Activated T-helper 17 cell treated with anti-CD3 and anti-CD28 coated beads, Interleukin-2, amount 50 U/mL, for 72 hours (primary cell): Measurements from ENCODE around the gene OTX2. TPM values are rescaled to one million over a fixed set of nuclear protein-coding genes. Genes with fewer than 3 reads are reported as not detected.
A peak's percentile ranks its signal among the peaks of the same experiment; 100 is the strongest.

Experiments used
- ATAC-seq: fragments of 150-1000 bp; cut with Tn5 transposase; replicated peaks from 2 replicates; pipeline ENCODE4 v1.10.0; 2021; ENCODE audit warnings: mild to moderate bottlenecking, moderate library complexity
- H3K27ac Mint-ChIP-seq: one replicate; pipeline ENCODE4 v1.8.0; 2022; ENCODE audit warnings: mixed read lengths
- H3K27me3 Mint-ChIP-seq: one replicate; pipeline ENCODE4 v1.8.0; 2022; ENCODE audit warnings: mixed read lengths
- H3K36me3 Mint-ChIP-seq: one replicate; pipeline ENCODE4 v1.8.0; 2022; ENCODE audit warnings: low read depth, mild to moderate bottlenecking, mixed read lengths
- H3K4me1 Mint-ChIP-seq: one replicate; pipeline ENCODE4 v1.8.0; 2022; ENCODE audit warnings: mixed read lengths
- H3K4me3 Mint-ChIP-seq: one replicate; pipeline ENCODE4 v1.8.0; 2022; ENCODE audit warnings: mild to moderate bottlenecking, mixed read lengths
- H3K9me3 Mint-ChIP-seq: one replicate; pipeline ENCODE4 v1.8.0; 2022; ENCODE audit warnings: mixed read lengths
- total RNA-seq, 2 donors: library from RNA; stranded (reverse); gene quantifications; one replicate each; pipeline ENCODE4 v1.2.3, GENCODE V29; 2022

Gene OTX2
- total RNA-seq = not detected

DNA sequence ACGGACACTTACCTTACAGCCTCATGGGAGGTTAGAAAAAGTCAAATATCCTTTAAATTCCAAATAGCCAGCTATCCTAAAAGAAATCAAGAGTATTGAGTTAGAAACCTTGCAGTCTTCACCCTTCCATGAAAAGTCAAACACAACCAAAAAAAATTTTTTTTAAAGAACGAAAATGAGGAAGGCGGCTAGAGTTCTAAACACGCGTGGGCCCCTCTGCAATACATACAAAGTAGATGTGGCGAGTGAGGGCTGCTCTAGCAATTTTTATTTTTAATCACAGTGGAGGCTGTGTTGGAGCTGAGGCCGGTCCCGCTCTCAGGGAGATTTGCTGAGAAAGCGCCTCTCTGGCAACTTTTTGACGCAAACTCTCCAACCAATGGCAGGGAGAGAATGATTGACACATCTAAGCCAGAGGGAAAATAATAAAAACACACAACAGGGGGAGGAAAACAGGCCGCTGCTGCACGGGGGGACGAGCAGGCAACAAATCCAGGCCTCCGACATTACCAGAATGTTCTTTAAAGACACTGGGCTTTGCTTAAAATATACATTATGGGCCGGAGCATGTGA is at the start of gene OTX2:
Gene OTX2, minus strand, starts transcription at position 333 of the 573 bp plus-strand sequence. CDS start 5,023 bp downstream, outside the sequence.
- Mint-ChIP-seq H3K4me3 (peak within 1 kb of the TSS; percentile 10), H3K27me3 (peaks cover 68% of the 10 kb centered on the region), H3K9me3 (peaks cover 8% of the 10 kb centered on the region), H3K4me1 (peaks cover 7% of the 10 kb centered on the region), H3K36me3 (peaks cover 19% of the 10 kb centered on the region), H3K27ac (no peak within 1 kb of the TSS)
- ATAC-seq = no peak

GRCh38 chr14:56858422-56858821 is 48.1 kb upstream of the OTX2 start:
- Mint-ChIP-seq H3K9me3 (no peaks in the 10 kb centered on the region), H3K36me3 (no peaks in the 10 kb centered on the region), H3K4me1 (no peaks in the 10 kb centered on the region), H3K4me3 (no peak overlapping the region), H3K27me3 (peaks cover 43% of the 10 kb centered on the region), H3K27ac (no peak overlapping the region)
- no peak for ATAC-seq

GRCh38 chr14:56857216-56857615 is 46.9 kb upstream of the OTX2 start:
- no peak for ATAC-seq

DNA sequence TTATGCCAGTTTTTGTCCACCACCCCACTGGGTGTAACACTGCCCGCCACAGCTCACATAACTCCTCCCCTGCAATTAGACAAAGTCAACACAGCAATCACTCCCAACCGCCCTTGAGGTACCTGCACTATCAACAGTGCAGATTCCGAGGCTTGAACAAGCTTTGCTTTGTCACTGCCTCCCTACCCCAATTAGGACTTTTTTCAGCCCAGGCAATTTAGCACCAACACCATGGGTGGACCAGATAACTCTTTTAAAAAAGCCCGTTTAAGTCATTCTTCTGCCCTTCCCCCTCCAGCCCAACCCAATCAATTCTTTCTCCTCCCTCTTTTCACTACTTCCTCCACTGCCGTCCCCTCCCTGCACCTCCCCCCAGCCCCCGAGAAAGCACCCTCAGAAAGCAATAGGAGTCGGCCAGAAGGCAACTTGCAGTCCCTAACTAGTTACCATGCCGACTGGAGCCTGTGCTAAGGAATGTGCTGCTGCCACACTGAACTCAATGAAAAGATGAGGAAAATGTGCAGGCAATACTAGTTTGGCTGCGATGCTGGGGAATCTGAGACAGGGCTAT is 45.7 kb upstream of the OTX2 start:
- no peak for ATAC-seq
- H3K27me3 Mint-ChIP-seq = peaks cover 41% of the 10 kb centered on the region
- no peaks in the 10 kb centered on the region for H3K36me3 Mint-ChIP-seq
- no peaks in the 10 kb centered on the region for H3K9me3 Mint-ChIP-seq
- H3K27ac Mint-ChIP-seq = no peak overlapping the region
- no peaks in the 10 kb centered on the region for H3K4me1 Mint-ChIP-seq
- H3K4me3 Mint-ChIP-seq = no peak overlapping the region

More at GRCh38 chr14:56857216-56857615, 46.9 kb upstream of the OTX2 start:
- Mint-ChIP-seq H3K36me3 (no peaks in the 10 kb centered on the region), H3K9me3 (no peaks in the 10 kb centered on the region), H3K27me3 (peaks cover 39% of the 10 kb centered on the region), H3K4me3 (no peak overlapping the region), H3K27ac (no peak overlapping the region), H3K4me1 (no peaks in the 10 kb centered on the region)

DNA sequence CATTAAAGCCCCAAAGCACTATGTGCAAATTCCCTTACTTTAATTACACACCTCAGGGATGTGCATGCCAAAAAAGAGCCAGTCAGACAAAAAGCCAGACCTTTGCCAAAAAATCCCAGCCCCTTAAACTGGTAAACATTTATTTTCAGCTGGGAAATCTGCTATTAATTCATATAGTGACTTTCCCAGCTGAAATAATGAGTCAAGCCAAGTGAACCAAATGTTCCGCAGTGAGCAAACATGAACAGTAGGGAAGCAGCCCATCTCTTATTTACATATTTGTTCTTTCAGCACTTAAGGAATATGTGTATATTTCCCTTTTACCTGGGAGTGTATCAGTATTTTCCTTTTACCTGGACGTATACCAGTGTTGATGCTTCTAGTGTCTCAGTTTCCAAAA is 44.0 kb upstream of the OTX2 start:
- Mint-ChIP-seq H3K36me3 (no peaks in the 10 kb centered on the region), H3K27me3 (peaks cover 43% of the 10 kb centered on the region), H3K27ac (no peak overlapping the region), H3K4me3 (no peak overlapping the region), H3K9me3 (no peaks in the 10 kb centered on the region), H3K4me1 (no peaks in the 10 kb centered on the region)
- no peak for ATAC-seq

DNA sequence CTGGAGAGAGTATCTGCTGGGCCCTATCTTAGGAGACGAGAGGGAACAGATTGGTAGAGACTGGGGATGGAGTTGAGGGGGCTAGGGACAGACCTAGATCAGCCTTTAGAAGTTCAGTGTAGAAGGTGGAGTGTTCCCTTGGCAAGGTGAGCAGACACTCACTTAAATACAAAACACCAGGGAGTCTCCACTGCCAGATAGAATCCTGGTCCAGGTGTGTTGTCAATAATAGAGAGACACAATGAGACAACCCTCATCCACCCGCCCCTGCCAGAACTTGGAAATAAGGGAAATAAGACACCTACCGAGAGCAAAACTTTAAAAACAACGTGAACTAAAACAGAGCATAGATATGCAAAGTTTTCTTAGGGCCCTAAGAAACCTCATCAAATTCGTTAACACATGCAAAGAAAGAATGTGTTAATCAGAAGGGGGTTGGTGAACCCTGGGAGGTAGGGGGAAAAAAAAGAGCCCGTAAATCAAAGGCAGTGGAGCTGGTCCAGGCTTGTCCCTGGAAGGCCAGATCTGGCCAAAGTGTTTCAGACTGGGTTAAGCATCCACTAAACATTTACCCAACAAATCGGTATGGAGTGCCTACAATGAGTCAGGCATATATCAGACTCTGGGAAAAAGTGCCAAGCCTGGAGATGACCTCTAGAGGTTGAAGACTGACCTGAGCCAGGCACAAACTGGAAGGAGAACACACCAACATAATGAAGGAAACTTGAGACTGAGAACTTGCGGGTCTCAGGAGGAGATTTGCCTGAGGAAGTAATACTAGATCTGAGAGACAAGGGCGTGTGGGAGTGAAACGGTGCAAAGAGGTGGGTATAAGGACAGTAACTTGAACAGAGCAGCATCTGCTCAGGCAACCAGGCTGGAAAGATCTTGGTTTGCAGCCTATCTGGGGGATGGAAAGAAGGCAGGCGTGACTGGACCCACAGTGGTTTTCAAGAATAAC is 37.0 kb upstream of the OTX2 start:
- Mint-ChIP-seq H3K9me3 (peaks cover 3% of the 10 kb centered on the region), H3K27me3 (peaks cover 40% of the 10 kb centered on the region), H3K4me3 (no peak overlapping the region), H3K27ac (no peak overlapping the region), H3K4me1 (no peaks in the 10 kb centered on the region), H3K36me3 (no peaks in the 10 kb centered on the region)
- ATAC-seq = no peak

GRCh38 chr14:56844406-56845002 is 34.2 kb upstream of the OTX2 start:
- H3K4me3 Mint-ChIP-seq = no peak overlapping the region

GRCh38 chr14:56841611-56842010 is 31.3 kb upstream of the OTX2 start:
- no peaks in the 10 kb centered on the region for H3K36me3 Mint-ChIP-seq
- no peaks in the 10 kb centered on the region for H3K9me3 Mint-ChIP-seq
- no peak for ATAC-seq
- peaks cover 21% of the 10 kb centered on the region for H3K27me3 Mint-ChIP-seq
- H3K4me3 Mint-ChIP-seq = no peak overlapping the region
- H3K27ac Mint-ChIP-seq = no peak overlapping the region
- no peaks in the 10 kb centered on the region for H3K4me1 Mint-ChIP-seq

More at GRCh38 chr14:56844406-56845002, 34.2 kb upstream of the OTX2 start:
- Mint-ChIP-seq H3K27me3 (peaks cover 32% of the 10 kb centered on the region), H3K9me3 (peaks cover 3% of the 10 kb centered on the region), H3K4me1 (no peaks in the 10 kb centered on the region), H3K36me3 (no peaks in the 10 kb centered on the region), H3K27ac (no peak overlapping the region)
- ATAC-seq = no peak

DNA sequence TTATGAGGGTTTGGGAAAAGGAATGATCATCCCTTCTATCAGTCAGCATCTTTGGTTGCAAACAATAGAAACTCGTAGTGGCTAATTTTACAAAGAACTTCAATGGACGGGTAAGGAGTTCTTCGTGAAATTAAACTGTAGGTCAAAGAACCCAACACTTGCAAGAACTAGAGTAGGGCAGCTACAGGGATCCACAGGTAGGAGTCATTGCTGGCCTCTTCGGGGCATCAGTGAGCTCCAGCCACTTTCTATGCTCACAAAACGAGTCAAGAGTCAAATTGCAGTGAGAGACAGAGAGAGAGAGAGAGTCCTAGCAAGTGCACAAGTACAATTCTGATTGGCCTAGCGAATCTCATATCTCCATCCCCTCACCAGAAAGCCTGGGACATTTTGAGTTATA is 29.9 kb upstream of the OTX2 start:
- ATAC-seq = no peak

GRCh38 chr14:56829151-56829550 is 18.9 kb upstream of the OTX2 start:
- H3K27me3 Mint-ChIP-seq = peaks cover 15% of the 10 kb centered on the region
- H3K4me3 Mint-ChIP-seq = no peak overlapping the region
- no peak for ATAC-seq
- no peaks in the 10 kb centered on the region for H3K9me3 Mint-ChIP-seq
- H3K36me3 Mint-ChIP-seq = no peaks in the 10 kb centered on the region
- H3K27ac Mint-ChIP-seq = no peak overlapping the region
- no peaks in the 10 kb centered on the region for H3K4me1 Mint-ChIP-seq

More for the DNA sequence above, 29.9 kb upstream of the OTX2 start:
- Mint-ChIP-seq H3K27ac (no peak overlapping the region), H3K27me3 (peaks cover 11% of the 10 kb centered on the region), H3K36me3 (no peaks in the 10 kb centered on the region), H3K9me3 (no peaks in the 10 kb centered on the region), H3K4me1 (no peaks in the 10 kb centered on the region), H3K4me3 (no peak overlapping the region)

GRCh38 chr14:56826214-56826613 is 15.9 kb upstream of the OTX2 start:
- Mint-ChIP-seq H3K27ac (no peak overlapping the region), H3K36me3 (no peaks in the 10 kb centered on the region), H3K4me1 (no peaks in the 10 kb centered on the region), H3K27me3 (peaks cover 27% of the 10 kb centered on the region), H3K9me3 (no peaks in the 10 kb centered on the region), H3K4me3 (no peak overlapping the region)
- no peak for ATAC-seq

DNA sequence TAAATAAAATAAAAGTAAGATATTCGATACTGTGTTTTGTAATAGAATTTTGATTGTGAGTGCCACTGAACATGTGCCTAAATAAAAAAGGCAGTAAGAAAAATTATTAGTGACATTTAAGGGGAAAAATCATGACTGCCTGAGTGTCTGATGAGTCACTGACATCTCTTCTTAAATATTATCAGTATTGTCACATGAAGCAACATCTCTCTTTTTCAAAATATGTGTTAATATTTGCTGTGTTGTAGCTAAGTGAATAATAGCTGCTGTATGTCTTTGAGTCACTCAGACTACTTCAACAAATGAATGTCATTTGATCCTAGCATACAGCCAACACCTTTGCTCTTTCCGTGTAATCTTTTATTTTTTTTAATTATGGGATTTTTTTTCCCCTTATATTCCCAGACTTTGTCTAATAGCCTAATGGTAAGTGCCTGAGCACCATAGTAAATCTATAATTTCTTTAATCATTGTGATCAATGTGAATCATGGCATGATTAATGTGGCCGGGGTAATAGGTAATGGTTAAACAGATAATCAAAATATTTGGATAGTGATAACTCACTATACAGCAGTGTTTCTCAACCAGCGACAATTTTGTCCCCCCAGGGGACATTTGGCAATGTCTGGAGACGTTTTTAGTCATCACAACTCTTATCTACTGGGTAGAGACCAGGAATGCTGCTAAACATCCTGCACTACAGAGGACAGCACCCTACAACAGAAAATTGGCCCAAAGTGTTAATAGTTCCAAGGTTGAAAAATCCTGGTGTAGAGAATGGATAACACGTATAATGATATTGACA is 11.7 kb upstream of the OTX2 start:
- Mint-ChIP-seq H3K36me3 (no peaks in the 10 kb centered on the region), H3K9me3 (no peaks in the 10 kb centered on the region), H3K27ac (no peak overlapping the region), H3K4me3 (no peak overlapping the region), H3K27me3 (peaks cover 48% of the 10 kb centered on the region), H3K4me1 (no peaks in the 10 kb centered on the region)
- no peak for ATAC-seq

DNA sequence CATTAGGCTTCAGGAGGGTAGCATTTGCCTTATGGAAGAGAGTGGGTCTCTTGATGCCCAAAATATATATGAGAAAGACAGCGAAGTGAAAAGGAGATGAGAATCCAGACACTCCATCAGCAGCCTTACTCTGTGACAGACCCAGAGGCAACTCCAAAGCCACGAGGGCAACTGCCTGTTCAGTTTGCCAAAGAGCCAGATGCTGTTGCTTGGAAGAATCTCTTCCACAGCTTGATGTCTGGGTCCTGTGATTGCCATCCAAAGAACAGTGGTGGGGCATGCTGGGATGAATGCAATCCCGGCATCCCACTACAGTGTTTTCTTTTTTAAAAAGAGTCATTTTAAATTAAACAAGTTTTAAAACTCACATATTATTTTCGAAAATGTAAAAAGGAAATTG is 10.9 kb upstream of the OTX2 start:
- no peak overlapping the region for H3K4me3 Mint-ChIP-seq
- no peaks in the 10 kb centered on the region for H3K4me1 Mint-ChIP-seq
- no peak for ATAC-seq
- no peak overlapping the region for H3K27ac Mint-ChIP-seq
- no peaks in the 10 kb centered on the region for H3K36me3 Mint-ChIP-seq
- peaks cover 47% of the 10 kb centered on the region for H3K27me3 Mint-ChIP-seq
- H3K9me3 Mint-ChIP-seq = no peaks in the 10 kb centered on the region

DNA sequence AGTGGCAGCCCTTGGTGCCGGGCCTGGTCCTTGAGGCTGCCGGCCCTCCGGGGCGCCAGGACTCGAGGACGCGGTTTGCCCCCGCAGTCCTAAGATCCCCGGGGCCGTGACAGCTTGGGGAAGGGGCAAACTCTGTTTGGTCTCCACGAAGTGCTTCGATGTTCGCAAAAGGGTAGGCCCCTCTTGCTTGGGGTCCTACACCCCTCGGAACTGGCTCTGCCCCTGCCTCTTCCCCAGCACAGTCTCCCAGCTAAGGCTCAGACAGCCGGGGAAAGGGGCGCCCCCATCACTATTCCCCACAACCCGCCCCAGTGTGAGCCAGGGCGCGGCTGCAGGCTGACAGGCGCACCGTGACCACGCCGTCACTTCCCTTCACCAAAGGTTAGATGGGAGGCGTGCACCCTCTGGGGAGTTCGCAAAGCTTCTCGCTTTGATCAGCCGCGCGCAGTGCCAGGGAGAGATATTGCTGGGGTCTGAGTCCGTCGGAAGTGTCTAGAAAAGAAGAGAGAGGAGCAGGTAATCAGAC is 7.2 kb upstream of the OTX2 start:
- no peak for ATAC-seq
- Mint-ChIP-seq H3K4me3 (no peak overlapping the region), H3K9me3 (no peaks in the 10 kb centered on the region), H3K27me3 (peaks cover 55% of the 10 kb centered on the region), H3K4me1 (no peaks in the 10 kb centered on the region), H3K27ac (no peak overlapping the region), H3K36me3 (no peaks in the 10 kb centered on the region)
